ENCODE data around the gene MROH8.
"Not testable (repeated sequence)": the region's sequence is repeated elsewhere in the genome, so short reads cannot be mapped to it uniquely, and the experiment has no call there.

Gene MROH8

DNA sequence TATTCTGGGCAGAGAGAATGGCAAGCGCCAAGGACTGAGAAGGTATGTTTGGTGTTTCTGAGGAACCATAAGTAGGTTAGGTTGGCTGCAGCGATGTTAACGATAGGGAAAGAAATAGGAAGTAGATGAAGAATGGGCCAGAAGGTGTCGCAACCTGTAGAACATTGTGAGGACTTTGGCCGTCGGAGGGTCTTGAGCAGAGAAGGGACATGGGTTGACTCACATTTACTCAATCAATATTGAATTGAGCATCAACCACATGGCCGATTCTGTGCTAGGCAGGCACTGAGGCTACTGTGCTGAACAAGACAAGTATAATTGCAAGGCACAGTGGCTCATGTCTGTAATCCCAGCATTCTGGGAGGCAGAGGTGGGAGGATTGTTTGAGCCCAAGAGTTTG is 27.1 kb downstream of the MROH8 start:
- no peak for DNase-seq

DNA sequence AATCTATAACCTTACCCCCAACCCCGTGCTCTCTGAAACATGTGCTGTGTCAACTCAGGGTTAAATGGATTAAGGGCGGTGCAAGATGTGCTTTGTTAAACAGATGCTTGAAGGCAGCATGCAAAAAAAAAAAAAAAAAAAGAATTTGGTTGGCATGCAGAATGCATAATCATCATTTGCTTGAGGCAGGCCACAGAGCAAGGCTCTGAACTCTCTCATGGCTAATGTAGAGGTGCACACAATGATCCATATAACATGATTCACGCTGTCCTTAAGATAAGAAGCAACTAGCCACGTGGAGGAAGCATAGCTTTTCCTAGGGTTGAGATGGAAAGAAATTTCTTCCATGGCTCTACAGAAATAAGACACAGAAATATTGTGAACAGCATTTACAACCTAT is 27.8 kb downstream of the MROH8 start:
- no peak for DNase-seq

DNA sequence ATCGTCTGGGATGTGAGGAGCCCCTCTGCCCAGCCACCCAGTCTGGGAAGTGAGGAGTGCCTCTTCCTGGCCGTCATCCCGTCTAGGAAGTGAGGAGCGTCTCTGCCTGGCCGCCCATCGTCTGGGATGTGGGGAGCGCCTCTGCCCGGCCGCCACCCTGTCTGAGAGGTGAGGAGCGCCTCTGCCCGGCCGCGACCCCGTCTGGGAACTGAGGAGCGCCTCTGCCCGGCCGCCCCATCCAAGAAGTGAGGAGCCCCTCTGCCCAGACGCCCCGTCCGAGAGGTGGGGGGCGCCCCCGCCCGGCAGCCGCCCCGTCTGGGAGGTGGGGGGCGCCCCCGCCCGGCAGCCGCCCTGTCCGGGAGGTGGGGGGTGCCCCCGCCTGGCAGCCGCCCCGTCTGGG is 28.5 kb downstream of the MROH8 start:
- not testable (repeated sequence) for DNase-seq

DNA sequence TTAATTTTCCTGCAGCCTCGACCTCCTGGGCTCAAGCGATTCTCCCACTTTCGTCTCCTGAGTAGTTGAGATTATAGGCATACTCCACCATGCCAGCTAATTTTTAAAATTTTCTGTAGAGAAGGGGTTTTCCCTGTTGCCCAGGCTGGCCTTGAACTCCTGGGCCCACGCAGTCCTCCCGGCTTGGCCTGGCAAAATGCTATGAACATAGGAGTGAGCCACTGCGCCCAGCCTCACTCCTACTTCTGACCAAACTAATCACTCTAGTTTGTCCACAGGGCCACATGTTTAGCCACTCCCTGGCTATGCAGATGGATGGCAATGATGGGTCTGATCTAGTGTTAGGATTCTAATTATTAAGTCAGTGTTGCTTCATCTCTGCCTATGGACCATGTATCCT is 32.1 kb downstream of the MROH8 start:
- no peak for DNase-seq

DNA sequence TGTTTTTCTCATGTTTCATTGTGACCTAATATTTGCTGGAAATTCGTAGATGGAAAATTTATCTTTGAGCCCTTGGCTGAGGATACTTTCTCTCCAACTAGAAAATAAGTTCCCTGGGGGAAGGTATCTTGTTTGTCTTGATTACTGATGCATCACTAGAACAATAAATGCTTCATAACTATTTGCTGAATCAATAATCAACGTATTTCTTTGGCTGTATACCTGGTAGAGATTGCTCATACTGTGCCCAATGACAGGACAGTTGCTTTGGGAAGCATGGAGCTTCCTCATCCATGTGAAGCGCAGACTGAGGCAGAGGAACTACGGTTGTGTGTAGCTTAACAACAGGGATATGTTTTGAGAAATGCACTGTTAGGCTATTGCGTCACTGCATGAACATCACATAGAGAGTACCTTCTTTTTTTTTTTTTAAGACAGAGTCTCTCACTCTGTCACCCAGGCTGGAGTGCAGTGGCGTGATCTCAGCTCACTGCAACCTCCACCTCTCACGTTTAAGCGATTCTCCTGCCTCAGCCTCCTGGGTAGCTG is 34.4 kb downstream of the MROH8 start:
- no peak for DNase-seq

DNA sequence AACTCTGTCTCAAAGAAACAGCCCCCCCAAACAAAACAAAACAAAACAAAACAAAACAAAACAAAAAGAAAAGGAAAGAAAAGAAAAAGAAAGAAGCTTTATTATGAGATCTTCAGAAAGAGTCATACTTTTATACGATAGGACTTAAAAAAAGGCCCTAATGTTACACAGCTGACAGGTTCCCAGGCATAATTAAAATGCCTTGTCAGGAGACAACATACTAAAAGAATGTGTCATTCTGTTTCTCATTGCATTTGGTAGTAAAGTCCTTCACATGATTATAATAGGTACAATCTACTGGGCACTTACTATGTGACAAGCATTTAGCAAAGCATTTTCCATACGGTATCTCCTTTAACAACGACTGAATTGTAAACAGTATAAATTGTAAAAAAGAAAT is 36.6 kb downstream of the MROH8 start:
- no peak for DNase-seq

DNA sequence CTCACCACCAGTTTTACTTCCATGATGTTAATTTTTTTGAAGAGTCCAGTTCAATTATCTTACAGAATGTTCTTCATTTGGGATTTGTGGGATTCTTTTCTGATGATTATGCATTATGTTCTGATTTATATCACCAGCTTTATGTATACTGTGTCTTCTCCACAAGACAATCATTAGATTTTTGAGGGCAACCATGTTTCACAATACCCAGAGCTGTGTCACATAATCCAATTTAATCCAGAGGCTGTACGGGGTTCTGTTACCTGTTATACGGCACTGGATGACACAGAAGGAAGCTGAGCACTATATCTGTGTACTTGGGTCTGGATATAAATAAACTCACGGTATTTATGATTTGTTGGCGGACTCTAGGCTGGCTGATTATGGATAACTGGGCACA is 41.8 kb downstream of the MROH8 start:
- no peak for DNase-seq

DNA sequence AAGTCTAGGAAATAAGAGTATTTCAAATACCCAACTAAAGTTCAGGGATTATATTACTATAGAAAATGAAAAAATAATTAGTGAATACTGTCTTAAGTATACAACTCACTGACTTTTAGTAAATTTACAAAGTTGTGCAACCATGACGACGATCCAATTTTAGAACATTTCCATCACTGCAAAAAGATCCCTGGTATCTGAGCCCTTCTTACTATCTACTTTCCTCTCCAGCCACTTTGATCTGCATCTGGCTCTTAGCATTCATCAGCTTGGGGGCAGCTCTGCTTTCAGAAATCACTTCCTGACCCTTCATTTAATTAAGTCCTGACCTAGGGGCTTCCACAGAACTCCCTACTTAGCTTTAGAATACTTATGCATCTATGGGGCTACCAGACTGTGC is 45.4 kb downstream of the MROH8 start:
- DNase-seq: no peak

DNA sequence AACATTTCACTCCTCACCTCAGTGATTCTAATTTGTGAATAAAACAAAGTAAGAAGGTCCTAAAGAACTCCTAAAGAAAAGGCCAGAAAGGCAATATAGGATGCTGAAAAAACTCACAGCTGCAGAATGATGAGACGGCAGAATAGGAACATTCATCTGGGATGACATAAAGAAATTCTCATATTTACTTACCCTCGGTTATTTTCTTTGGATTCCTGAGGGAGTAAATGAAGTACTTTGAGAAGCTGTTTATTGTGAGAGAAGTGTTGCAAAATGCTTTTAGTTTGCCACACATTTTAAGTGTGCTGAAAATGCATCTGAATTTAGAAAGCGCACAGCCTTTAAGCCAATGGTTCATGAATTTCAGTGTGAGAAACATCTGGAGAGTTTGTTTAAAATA is 47.9 kb downstream of the MROH8 start:
- no peak for DNase-seq

DNA sequence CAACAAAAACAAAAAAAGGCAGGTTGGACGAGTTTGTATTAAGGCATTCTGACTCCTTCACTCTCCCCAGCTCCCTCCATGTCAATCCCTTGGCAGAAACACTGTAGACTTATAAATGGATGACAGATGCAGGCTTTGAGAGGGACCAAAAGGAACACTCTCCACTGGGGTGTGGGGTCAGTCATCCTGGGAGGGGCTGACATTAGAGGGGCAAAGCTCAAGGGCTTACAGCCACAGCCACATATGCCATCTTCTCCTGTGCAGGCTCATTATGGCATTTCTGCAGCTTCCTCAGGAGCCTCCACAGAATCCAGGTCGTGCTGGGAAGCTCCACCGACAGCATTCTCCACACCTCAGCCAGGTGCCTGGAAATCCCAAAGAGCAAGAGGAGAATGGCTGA is 50.5 kb downstream of the MROH8 start:
- DNase-seq: no peak

DNA sequence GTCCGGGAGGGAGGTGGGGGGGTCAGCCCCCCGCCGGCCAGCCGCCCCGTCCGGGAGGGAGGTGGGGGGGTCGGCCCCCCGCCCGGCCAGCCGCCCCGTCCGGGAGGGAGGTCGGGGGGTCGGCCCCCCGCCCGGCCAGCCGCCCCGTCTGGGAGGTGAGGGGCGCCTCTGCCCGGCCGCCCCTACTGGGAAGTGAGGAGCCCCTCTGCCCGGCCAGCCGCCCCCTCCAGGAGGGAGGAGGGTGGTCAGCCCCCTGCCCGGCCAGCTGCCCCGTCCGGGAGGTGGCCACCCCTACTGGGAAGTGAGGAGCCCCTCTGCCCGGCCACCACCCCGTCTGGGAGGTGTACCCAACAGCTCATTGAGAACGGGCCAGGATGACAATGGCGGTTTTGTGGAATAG is 53.1 kb downstream of the MROH8 start:
- DNase-seq: not testable (repeated sequence)

DNA sequence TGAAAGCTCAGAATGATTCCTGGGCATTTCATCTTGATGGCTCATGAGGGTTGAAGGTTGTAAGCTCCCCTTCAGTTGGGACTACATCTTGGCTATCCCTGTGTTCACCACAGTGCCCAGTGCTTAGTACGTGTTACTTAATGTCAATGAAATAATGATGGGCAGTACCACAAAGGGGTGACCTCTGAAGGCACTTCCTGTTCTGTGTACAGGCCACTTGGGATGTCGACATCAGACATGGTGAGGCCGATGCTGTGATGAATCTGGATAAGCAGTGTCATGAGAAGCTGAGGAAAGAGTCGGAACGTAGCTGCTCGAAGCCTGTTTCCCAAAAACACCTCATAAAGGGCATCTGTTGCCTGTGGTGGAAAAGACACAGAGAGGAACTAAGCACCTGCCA is 55.9 kb downstream of the MROH8 start:
- DNase-seq: no peak

DNA sequence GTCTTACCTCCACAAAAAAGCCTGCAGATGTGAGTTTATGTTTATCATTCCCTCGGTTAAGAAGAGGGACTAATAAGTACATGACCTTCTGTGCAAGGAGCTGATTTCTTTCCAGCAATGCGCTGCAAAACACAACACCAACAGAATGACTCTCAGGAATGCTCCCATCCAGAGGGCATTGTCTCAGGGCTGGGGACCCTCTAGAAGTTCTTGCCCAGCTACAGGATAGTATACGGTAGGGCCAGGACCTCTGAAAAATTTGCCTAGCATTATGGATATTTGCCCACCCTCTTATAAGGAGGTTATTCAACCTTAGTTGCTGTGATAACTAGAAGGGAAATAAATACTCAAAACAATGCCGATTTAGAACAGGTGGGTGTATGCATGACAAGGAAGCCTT is 58.9 kb downstream of the MROH8 start:
- DNase-seq: no peak

DNA sequence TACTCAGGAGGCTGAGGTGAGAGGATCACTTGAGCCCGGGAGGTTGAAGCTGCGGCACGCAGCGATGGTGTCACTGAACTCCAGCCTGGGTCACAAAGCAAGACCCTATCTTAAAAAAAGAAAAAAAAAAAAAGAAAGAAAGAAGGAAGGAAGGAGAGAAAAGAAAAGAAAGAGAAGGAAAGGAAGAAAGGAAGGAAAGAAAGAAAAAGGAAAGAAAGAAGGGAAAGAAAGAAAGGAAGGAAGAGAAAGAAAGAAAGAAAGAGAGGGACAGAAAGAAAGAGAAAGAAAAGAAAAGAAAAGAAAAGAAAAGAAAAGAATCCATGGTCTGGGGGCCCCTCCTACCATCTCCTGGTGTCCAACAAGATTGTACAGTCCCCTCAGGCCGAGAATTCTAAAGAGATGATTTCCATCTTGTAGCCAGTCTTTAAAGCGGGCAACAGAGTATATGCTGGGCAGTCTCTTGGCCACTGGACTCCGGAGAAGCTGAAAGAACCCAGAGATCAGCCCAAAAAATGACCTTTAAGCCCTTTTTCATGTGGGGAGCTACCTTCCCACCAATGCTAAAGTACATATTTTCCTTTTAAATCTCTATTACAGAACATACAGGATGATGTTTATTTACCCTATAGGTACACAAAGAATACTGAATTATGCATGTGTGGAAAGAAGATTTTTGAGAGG is 59.9 kb downstream of the MROH8 start:
- no peak for DNase-seq

DNA sequence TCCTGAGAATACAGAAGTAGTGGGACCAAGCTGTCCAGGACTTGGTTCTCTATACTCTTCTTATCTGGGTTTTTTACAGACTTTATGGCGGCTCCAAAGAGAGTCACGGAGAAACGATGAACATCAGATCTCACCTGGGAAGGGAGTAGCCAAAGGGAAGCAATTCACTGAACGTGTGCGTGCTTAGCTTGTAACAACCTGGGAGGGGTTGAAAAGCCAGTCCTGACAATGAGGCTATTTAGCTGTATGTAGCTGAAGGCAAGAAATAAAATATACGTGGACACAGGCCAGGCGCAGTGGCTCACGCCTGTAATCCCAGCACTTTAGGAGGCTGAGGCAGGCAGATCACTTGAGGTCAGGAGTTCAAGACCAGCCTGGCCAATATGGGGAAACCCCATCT is 65.3 kb downstream of the MROH8 start:
- no peak for DNase-seq

DNA sequence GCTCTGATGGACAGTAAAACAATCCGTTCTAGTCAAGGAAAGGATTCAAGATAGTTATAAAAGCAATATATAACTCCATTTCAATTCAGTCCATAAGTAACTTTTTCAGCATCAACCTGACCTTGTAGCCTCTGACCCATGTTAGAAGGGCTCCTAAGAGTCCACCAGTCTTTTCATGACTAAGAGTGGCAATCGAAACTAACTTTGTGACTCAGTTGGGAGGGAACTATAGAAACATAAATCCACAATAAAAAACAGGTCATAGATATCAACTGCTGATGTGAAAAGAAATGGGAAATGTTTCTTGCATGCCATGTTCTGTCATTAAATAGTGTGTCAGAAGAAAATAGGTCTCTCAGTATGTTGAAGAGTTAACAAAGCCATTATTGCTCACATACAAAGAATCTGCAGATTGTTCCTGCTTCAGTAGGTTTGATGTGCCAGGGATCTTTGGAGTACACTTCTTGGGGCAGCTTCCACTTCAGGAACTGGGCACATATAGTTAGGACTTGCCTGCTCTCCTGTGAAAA is 67.4 kb downstream of the MROH8 start:
- DNase-seq: peak; percentile 3

DNA sequence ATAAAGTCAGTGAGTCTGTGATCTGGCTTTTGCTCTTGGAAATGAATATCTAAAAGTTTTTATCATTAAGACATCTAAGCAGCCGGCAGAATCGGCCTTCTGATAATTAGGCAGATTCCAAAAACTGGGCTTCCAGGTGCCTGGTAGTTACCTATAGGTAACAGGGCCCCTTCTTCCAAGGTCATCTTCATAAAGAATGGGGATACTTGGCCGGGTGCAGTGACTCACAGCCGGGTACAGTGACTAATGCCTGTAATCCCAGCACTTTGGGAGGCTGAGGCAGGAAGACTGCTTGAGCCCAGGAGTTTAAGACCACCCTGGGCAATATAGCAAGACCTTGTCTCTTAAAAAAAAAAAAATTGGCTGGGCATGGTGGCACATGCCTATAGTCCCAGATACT is 70.7 kb downstream of the MROH8 start:
- no peak for DNase-seq

DNA sequence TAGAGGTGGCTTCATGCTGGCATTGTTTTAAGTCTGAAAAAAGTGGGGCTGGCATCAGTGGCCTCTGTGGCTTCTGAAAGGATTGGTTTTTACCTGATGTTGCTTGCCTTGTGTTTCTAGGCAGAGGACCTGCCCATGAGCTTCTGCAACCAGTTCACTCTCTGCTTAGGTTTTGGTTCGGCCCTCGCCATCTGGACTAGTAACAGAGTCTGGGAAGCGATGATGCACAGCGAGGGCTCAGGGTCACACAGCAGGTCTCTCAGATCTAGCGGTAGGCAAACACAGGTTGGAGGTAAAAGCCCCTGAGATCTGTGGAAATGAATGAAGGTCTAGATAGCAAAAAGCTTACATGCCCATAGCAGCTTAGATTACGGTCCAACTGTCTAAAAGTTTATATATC is 76.8 kb downstream of the MROH8 start:
- DNase-seq: no peak

DNA sequence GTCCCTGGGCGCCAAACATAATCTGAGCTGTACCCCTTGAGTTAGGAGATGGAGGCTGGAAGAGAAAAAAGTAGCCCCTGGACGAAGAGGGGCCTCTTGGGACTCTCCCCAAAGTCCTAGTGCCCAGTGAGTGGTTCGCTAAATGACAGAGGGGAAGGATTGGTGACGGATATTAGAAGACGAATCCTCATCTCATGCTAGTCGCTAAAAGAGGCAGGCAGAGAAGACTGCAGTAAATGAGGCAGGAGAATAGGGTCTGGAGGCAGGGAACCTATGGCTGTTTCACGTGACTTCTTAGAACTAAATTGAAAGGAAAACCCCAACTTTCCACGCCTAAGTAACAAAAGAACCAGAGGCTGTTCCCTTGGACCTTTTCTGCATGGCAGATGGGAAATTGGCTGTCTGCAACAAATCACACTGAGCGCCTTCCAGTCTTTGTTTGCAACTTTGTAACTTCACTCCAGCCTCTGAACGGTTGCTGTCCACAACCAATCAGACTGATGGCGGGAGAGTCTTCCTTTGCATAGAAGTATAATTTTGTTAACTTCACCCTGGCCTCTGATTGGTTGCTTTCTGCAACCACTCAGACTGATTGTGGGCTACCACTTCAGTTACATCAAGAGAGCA is 82.8 kb downstream of the MROH8 start:
- DNase-seq: peak; percentile 5

DNA sequence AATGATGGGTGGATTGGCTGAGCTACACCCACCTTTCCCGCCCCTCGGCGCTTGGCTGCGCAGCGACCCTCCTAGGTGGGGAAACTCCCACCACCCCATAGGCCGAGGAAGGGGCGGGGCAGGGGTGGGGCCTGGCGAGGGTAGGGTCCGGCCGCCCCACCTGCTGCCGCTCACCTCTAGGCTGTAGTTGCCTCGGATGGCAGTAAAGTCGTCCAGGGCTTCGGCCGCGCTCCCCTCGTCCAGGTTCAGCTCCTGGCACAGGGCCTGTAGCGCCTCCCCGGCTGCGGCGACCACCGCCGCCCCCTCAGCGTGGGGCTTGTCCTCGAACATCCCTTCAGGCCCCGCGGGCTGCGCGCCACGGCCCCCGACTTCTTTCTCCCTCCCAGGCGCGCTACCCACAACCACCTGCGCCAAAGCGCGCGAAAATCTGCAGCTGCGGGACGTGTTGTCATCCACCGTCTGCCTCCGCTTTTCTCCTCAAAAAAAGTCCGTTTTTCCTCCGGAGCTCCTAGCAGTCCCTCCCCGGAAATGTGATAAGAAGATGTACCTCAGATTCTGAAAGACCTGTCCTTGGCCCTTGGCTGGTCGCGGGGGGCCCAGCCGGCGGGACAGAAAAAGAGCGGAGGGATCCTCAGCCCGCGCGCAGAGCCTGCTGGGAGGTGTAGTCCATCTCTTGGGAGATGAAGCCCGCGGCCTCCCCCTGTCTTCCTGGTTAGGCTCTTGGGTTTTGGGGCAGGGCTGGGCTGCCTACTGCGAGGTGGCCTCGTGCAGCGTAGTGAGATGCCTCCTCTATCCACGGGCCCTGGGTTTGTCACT is 83.5 kb downstream of the MROH8 start, which contains the start of gene RBL1:
RBL1 (minus strand) TSS at position 399 of the 816 bp plus-strand sequence; CDS start at position 330, 69 bp downstream.
- DNase-seq: peak; percentile 92

DNA sequence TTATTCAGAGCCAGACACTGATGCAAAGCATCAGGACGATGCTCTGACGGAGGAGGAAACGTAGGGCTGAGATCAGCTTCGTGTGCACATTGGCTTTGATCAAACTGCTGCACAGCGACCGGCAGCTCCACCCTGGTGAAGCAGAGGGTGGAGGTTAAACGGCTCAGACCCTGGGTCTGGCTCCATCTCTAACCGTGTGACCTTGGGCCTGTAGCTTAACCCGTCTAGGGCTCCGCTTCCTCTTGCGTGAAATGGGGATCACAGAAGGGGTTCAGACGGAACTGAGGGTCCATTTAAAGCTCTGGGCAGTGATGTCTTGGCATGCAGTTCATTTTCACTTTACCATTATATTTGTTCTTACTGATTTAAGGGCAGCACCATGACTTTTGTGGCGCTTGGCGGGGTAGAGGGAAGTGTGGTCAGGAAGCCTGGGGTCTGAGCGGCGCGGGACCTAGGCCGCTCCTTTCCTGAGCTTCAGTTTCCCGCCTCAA is 84.2 kb downstream of the MROH8 start:
- DNase-seq: peak; percentile 61

DNA sequence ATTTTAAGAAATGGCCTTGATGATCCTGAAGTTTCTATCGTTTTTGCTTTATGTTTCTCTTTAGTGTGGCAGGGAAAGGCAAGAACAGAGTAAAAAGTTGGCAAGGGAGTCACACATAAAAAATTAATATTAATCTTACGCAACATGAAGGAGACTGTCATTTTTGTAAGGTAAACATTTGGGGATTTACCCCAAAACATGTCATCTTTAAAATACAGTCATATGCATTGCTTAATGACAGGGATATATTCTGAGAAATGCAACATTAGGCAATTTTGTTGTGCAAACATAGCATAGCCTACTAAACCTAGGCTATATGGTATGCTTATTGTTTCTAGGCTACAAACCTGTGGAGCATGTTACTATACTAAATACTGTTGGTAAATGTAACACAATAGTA is 88.9 kb downstream of the MROH8 start:
- DNase-seq: no peak

DNA sequence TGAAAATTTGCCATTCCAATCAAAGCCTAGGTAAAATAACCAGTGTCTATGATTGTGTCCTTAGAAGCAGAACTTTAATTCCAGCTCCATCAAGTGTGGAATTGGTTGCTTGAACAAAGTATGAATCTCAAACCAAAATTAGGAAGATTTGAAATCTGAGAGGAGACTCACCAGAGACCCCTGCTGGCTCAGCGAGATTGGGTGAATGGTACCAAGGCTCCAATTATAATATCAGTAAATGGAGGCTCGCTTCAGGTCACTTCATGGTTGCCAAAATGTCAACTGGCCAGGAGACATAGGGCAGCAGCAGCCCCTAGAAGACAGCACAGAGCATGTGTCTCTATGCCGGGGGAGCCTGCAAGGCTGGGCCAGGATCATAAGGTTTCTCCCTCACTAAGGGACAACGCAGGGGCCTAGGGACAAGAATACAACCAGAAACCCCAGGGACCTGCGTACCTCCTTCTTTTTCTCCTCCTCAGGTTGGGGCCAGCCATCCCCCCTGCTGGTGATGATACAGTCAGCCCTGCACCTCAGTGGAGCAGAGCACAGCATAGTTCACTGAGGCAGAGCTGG is 97.5 kb downstream of the MROH8 start:
- DNase-seq: peak; percentile 16

Data from activated CD4-positive, alpha-beta T cell treated with anti-CD3 and anti-CD28 coated beads, Interleukin-2, Interleukin-6, amounts not matched to agents 100 ng/mL and 50 ng/mL, durations not matched to agents 16 hours and 8 hours (primary cell).